ENCODE data around the gene TOP2B.

TOP2B gene

GRCh38 chr3:25674670-25675069 lies 10.0 kb upstream of the TOP2B start:
- DNase-seq = no peak

- DNase-seq = no peak
Observed at GRCh38 chr3:25673738-25674298, 9.1 kb upstream of the TOP2B start.

GRCh38 chr3:25665315-25666280 lies 891 bp upstream of the TOP2B start:
- DNase-seq = no peak

GRCh38 chr3:25663869-25664811 lies 567 bp downstream of the TOP2B start:
- DNase-seq = no peak

GRCh38 chr3:25663347-25663868 lies 1.3 kb downstream of the TOP2B start:
- no peak for DNase-seq

- DNase-seq = no peak
Observed at GRCh38 chr3:25662736-25663320, 1.9 kb downstream of the TOP2B start.

- no peak for DNase-seq
Observed at GRCh38 chr3:25661694-25662437, 2.8 kb downstream of the TOP2B start.

- no peak for DNase-seq
Observed at GRCh38 chr3:25658836-25659235, 5.9 kb downstream of the TOP2B start.

GRCh38 chr3:25657293-25657692 lies 7.4 kb downstream of the TOP2B start:
- DNase-seq = no peak

GRCh38 chr3:25655659-25656058 lies 9.0 kb downstream of the TOP2B start:
- no peak for DNase-seq

GRCh38 chr3:25654576-25654975 lies 10.1 kb downstream of the TOP2B start:
- DNase-seq = no peak

GRCh38 chr3:25653322-25653721 lies 11.4 kb downstream of the TOP2B start:
- no peak for DNase-seq

GRCh38 chr3:25652921-25653320 lies 11.8 kb downstream of the TOP2B start:
- DNase-seq = no peak

GRCh38 chr3:25648925-25649830 lies 15.5 kb downstream of the TOP2B start:
- no peak for DNase-seq

GRCh38 chr3:25648107-25648535 lies 16.6 kb downstream of the TOP2B start:
- DNase-seq = peak; percentile 15

- no peak for DNase-seq
Observed at GRCh38 chr3:25635038-25635437, 29.7 kb downstream of the TOP2B start.

GRCh38 chr3:25633919-25634318 lies 30.8 kb downstream of the TOP2B start:
- no peak for DNase-seq

GRCh38 chr3:25631989-25632388 lies 32.7 kb downstream of the TOP2B start:
- no peak for DNase-seq

GRCh38 chr3:25621087-25621486 lies 43.6 kb downstream of the TOP2B start:
- DNase-seq = no peak

- DNase-seq = no peak
Observed at GRCh38 chr3:25620493-25620892, 44.2 kb downstream of the TOP2B start.

- no peak for DNase-seq
Observed at GRCh38 chr3:25619382-25619781, 45.3 kb downstream of the TOP2B start.

Measured in NCI-H1092 (cell line).